Fibroblast of pulmonary artery (primary cell): Measurements from ENCODE around the gene RNF121.

ENCODE experiments used
- DNase-seq: peaks from one replicate; pipeline ENCODE4 v3.0.0-alpha.2; 2010; ENCODE audit warnings: low read depth
- H3K4me3 ChIP-seq: replicated peaks from 2 replicates; pipeline ENCODE4 v1.5.1; 2011; ENCODE audit warnings: low read depth, mild to moderate bottlenecking, control low read depth, low read length, moderate library complexity
- TF ChIP-seq, protein P1 (sequence below): IDR thresholded peaks from 2 replicates; pipeline ENCODE4 v1.5.1; 2011; ENCODE audit warnings: mild to moderate bottlenecking, control low read depth, low read length, inconsistent platforms; ENCODE audit errors: missing control alignments

Gene RNF121

DNA sequence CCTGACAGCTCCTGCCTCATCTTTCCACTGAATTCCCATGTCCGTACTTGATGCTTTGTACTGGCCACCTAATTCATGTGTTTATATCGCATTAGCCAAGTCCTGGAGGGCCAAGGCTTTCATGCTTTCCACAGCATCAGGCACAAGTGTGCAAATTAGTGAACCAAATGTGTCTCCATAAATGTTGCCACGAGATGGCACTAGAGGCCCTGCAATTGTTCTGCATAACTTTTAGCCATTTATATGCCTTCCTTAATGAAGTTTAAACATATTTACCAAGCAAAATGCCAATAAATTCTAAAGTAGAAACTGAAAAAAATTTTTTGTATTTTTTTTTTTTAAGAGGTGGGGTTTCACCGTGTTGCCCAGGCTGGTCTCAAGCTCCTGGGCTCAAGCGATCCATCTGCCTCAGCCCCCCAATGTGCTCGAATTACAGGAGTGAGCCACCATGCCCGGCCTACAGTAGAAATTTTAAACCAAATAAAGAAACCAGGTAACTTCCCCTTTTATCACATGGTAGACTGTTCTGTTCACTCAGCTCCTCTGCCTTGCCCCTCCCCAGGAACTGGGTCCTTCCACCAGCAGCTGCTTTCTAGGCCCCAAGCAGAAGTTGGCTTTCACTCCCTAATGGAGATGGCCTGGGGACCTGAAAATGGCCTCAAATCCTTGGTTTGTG, 49.0 kb downstream of the RNF121 start:
- DNase-seq, result peak; percentile 71
- H3K4me3 ChIP-seq, result no peak overlapping the region
- TF ChIP-seq, protein P1, sequence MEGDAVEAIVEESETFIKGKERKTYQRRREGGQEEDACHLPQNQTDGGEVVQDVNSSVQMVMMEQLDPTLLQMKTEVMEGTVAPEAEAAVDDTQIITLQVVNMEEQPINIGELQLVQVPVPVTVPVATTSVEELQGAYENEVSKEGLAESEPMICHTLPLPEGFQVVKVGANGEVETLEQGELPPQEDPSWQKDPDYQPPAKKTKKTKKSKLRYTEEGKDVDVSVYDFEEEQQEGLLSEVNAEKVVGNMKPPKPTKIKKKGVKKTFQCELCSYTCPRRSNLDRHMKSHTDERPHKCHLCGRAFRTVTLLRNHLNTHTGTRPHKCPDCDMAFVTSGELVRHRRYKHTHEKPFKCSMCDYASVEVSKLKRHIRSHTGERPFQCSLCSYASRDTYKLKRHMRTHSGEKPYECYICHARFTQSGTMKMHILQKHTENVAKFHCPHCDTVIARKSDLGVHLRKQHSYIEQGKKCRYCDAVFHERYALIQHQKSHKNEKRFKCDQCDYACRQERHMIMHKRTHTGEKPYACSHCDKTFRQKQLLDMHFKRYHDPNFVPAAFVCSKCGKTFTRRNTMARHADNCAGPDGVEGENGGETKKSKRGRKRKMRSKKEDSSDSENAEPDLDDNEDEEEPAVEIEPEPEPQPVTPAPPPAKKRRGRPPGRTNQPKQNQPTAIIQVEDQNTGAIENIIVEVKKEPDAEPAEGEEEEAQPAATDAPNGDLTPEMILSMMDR, result peak; percentile 75

DNA sequence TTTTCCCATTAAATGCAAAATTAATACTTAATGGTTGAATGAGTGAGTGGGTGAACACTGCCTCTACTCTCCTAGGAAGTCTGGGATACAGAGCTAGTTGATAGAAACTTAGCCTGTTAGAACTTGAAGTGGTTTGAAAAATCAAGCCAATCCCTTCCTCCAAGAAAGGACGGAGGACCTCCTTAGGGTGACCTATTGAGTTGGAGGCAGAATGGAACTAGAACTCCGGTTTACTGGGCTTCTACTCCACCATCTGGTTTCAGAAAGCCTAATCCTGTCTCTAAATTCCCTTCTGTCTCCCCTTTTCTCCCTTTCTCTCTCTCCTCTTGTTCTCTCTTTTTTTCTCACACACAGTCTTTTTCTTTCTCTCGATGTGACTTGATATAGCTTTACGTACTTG, 50.2 kb downstream of the RNF121 start:
- no peak overlapping the region for H3K4me3 ChIP-seq
- no peak for DNase-seq
- TF ChIP-seq, protein P1, result no peak

DNA sequence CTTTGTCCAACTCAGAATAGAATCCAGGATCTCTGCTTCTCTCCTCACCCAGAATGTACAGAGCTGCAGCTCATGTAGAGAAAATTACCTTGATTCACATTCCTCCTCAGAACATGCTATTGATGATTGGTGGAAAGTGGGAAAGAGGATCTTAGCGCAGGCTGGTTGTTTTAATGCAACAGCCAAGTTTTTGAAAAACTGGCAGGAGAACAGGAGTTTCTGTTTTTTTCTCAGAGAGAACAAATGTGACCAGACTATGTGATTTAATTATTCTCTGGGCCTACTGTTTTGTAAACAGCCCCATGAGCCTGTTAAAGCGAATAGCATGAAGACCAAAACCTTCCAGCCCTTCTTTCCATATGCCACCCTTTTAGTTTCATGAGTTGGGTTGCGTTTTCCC, 50.8 kb downstream of the RNF121 start:
- no peak overlapping the region for H3K4me3 ChIP-seq
- TF ChIP-seq, protein P1, result no peak
- no peak for DNase-seq

DNA sequence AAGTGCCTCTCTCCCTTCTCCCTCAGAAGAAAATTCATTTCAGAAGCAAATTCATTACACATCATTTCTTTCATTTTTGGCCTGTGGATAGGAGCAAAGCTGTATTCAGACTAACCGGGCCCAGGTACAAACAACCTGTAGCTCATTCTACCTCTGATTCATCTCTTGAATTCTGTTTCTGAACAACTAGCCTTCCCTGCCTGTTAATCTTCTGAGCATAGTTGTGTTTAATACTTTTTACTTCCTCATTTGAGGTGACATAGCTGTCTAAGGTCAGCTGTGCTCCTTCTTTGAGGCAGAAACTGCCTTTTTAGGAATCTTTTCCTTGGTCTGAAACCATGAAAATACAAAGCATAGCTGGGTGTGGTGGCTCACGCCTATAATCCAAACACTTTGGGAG, 57.3 kb downstream of the RNF121 start:
- DNase-seq, result no peak
- TF ChIP-seq, protein P1, result no peak
- no peak overlapping the region for H3K4me3 ChIP-seq

DNA sequence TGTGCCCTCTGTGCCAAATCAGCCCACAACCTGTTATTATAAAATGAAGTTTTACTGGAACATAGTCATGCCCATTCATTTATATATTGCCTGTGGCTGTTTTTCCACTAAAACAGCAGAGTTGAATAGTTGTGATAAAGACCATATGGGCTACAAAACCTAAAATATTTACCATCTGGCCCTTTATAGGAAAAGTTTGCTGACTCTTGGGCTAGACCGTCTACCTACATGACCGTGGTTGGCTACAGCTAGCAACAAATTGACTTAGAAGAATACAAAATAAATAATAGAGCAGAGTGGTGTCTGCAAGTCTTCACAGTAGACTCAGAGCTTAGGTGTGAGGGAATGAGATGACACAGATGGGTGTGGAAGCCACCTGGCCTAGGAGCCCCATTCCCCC, 58.7 kb downstream of the RNF121 start:
- DNase-seq, result no peak
- no peak overlapping the region for H3K4me3 ChIP-seq
- TF ChIP-seq, protein P1, result no peak

DNA sequence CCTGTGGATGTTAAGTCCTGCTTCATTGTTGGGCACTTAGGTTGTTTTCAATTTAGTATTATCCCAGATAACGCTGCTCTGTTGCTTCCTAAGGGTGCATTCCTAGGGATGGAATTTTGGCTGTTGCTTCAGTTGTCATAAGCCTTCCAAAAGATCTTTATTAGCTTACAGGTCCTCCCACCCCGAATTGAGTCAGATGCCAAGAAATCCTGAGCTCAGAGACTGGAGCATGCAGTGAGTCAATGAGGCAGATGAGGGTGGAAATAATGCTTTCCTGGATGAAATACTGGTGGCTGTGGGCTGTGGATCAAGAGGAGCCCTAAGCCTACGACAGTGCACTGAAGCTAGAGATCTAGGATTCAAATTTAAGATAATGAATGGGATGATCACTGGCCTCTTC, 59.2 kb downstream of the RNF121 start:
- TF ChIP-seq, protein P1, result no peak
- H3K4me3 ChIP-seq, result no peak overlapping the region
- DNase-seq, result peak; percentile 83

DNA sequence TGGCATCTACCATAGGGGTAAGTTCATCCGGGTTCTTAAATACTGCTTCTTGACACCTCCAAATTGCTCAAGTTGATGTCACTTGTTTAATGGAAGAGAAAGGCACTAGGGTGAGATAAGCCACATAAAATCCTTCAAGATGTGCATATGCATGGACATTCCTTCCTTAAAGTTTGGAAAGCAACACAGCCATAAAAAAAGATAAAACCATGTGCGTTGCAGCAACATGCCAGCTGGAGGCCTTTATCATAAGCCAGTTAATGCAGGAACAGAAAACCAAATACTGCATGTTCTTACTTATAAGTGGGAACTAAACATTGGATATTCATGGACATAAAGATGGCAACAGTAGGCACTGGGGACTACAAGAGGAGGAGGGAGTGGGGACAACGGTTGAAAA, 61.9 kb downstream of the RNF121 start:
- no peak for DNase-seq
- TF ChIP-seq, protein P1, result no peak
- H3K4me3 ChIP-seq, result no peak overlapping the region
